Measurements from ENCODE around the gene MALRD1.

- no peak for TF ChIP-seq CTCF (IDR thresholded peaks at IDR 0.05; ENCODE audit: insufficient read depth, low read depth, low read length)
- no peak for TF ChIP-seq EZH2 (IDR thresholded peaks at IDR 0.05; ENCODE audit: insufficient read depth, low read length)
Measured at GRCh38 chr10:19245889-19246752, 197.5 kb downstream of the MALRD1 start.
